A673 (cell line): Measurements from ENCODE around the gene BEST2.
A peak's percentile ranks its signal among the peaks of the same experiment; 100 is the strongest.

Source experiments
- CTCF ChIP-seq: fragments of 300-800, 200-600 bp; sonication (generic); conservative IDR thresholded peaks from 2 replicates; pipeline ENCODE4 v1.5.1; 2017; ENCODE audit warnings: low read depth, mild to moderate bottlenecking, antibody characterized with exemption, low read length, moderate library complexity, mixed read lengths
- EZH2 ChIP-seq: fragments of 200-600 bp; sonication (generic); IDR thresholded peaks from 2 replicates; pipeline ENCODE4 v1.6.1; 2017; ENCODE audit warnings: borderline replicate concordance, low read depth, mild to moderate bottlenecking, mixed read lengths, antibody characterized with exemption, low read length; ENCODE audit not compliant: poor library complexity, severe bottlenecking

GRCh38 chr19:12777217-12778016, 25.8 kb downstream of the BEST2 start:
- peak; percentile 98 for TF ChIP-seq CTCF
- TF ChIP-seq EZH2, result no peak
